T-helper 2 cell treated with Interferon-gamma antibody and Interleukin-4, amounts not matched to agents 5 μg/mL and 100 μg/mL, for 36 hours (primary cell): ENCODE data around the gene ADCY5.

Experiments used
- DNase-seq: peaks from one replicate; pipeline ENCODE4 v3.0.0; 2021; ENCODE audit warnings: low spot score
- H3K27ac Mint-ChIP-seq: one replicate; pipeline ENCODE4 v1.8.0; 2021; ENCODE audit warnings: mild to moderate bottlenecking, mixed read lengths
- H3K27me3 Mint-ChIP-seq: one replicate; pipeline ENCODE4 v1.8.0; 2021; ENCODE audit warnings: low read depth, mixed read lengths
- H3K36me3 Mint-ChIP-seq: one replicate; pipeline ENCODE4 v1.8.0; 2021; ENCODE audit warnings: low read depth, mixed read lengths
- H3K4me1 Mint-ChIP-seq: one replicate; pipeline ENCODE4 v1.8.0; 2021; ENCODE audit warnings: low read depth, mixed read lengths
- H3K4me3 Mint-ChIP-seq: one replicate; pipeline ENCODE4 v1.8.0; 2022; ENCODE audit warnings: mild to moderate bottlenecking, moderate library complexity, mixed read lengths
- H3K9me3 Mint-ChIP-seq: one replicate; pipeline ENCODE4 v1.8.0; 2021; ENCODE audit warnings: mixed read lengths

ADCY5 gene

DNA sequence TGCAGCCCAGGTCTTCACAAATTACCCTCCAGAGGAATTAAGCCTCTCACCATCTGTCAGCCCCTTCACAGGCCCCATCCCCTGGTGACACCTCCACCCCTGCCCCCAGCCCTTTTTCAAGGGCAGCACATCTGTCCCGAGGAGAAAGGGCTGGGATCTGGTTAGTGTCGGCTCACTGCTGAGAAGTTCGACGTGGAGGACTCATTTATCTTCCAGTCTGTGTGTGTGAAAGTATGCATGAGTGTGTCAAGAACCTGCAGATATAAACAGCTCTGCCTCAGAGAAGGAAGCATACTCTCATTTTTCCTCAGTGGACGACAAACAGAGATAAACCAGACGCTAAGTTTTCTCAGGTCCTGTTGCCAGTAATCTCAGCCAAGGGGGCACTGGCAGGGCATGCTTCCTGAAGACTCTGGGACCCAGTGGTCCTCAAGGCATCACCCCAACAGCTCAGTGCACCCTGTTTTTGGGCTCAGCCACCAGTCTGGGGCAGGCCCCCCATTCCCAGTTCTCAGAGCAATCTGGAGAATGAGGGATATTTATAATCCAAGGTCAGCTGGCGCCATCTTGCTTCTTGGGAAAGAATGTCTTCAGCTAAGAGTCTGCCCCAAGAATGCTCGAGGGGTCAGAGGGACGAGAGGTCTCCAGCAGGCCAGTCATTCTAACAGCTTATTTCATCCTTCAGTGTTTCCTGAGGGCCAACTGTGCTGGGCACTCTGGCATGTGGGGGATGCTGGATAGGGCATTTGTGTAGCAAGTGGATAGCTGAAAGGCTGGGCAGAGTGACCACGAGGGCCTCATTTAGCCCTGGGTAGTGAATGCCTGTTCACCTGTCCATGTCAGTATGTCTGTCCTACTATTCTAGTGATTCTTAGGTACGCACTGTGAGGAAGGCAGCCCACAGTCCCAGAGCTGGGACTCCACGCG lies 73.6 kb downstream of the ADCY5 start:
- DNase-seq = no peak
- peaks cover 6% of the 10 kb centered on the region for H3K27me3 Mint-ChIP-seq
- no peaks in the 10 kb centered on the region for H3K4me1 Mint-ChIP-seq
- no peaks in the 10 kb centered on the region for H3K9me3 Mint-ChIP-seq
- no peak overlapping the region for H3K27ac Mint-ChIP-seq
- H3K4me3 Mint-ChIP-seq = no peak overlapping the region
- no peaks in the 10 kb centered on the region for H3K36me3 Mint-ChIP-seq

- DNase-seq = no peak
- Mint-ChIP-seq H3K36me3 (no peaks in the 10 kb centered on the region), H3K27ac (no peak overlapping the region), H3K4me3 (no peak overlapping the region), H3K4me1 (no peaks in the 10 kb centered on the region), H3K9me3 (no peaks in the 10 kb centered on the region), H3K27me3 (peaks cover 6% of the 10 kb centered on the region)
These were observed 74.9 kb downstream of the ADCY5 start for GRCh38 chr3:123374016-123374415.

DNA sequence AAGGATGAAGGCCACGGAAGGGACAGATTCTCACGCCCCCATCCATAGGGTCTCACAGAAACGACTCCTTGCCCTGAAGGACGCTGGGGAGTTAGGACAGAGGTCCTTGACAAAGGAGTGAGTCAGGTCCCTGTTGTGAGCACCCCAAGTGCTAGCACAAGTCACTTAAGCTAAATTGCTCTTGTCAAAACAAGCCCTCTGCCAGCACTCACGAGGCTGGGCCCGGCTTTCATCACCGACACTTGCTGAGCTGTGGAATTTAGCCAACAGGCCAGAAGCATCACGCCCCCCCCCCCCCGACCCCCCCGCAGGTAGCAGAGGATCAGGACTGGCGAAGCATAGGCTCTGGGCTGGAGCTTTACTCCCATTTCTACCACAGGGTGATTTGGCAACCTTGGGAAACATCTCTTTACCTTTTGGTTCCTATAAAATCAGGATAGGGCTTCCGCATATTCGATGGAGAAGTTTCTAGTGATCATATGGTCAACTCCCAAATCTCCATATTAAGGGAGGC lies 75.4 kb downstream of the ADCY5 start:
- H3K27me3 Mint-ChIP-seq = peaks cover 6% of the 10 kb centered on the region
- no peaks in the 10 kb centered on the region for H3K36me3 Mint-ChIP-seq
- H3K27ac Mint-ChIP-seq = no peak overlapping the region
- no peaks in the 10 kb centered on the region for H3K4me1 Mint-ChIP-seq
- DNase-seq = no peak
- no peak overlapping the region for H3K4me3 Mint-ChIP-seq
- H3K9me3 Mint-ChIP-seq = no peaks in the 10 kb centered on the region

- peaks cover 6% of the 10 kb centered on the region for H3K27me3 Mint-ChIP-seq
- H3K9me3 Mint-ChIP-seq = no peaks in the 10 kb centered on the region
- H3K4me1 Mint-ChIP-seq = no peaks in the 10 kb centered on the region
- H3K4me3 Mint-ChIP-seq = no peak overlapping the region
- DNase-seq = no peak
- H3K27ac Mint-ChIP-seq = no peak overlapping the region
- no peaks in the 10 kb centered on the region for H3K36me3 Mint-ChIP-seq
These were observed 76.0 kb downstream of the ADCY5 start for GRCh38 chr3:123372686-123373473.

DNA sequence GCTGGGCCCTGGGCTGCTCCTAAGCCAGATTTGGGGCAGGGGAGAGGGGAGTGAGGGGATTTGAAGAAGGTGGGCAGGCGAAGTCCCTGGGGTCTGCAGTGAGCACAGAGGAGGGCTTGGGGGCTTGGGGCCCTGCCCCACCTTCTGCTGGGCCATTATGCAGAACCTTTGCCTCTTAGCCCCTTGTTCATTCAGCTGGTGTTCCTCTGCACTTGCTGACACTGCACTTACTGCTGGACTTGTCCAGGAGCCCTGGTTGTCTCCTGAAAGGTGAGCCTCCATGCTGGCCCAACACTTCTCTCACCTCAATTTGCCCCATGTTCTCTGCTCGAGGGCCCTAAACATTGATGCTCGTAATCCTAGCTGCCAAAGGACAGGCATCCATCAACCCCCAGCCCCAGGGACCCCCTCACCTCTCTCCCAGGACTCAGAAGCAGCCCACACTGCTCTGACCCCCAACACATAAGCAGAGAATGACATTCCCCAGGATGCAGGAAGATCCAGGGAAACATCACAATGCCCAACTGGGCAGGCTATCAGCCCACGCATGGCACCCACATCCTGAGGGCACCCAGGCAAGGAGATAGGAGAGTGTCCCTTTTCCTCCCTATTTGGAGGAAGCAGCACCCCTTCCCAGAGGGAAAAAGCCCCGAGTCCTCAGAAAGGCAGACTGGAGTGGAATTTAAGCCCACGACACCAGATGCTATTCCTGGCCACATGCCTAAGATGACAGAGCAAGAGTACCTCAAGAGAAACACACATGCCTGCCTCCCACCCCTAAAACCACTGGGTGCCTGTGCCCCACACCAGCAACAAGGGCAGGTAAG lies 76.8 kb downstream of the ADCY5 start:
- no peak for DNase-seq
- no peak overlapping the region for H3K4me3 Mint-ChIP-seq
- peaks cover 2% of the 10 kb centered on the region for H3K27me3 Mint-ChIP-seq
- H3K9me3 Mint-ChIP-seq = no peaks in the 10 kb centered on the region
- H3K27ac Mint-ChIP-seq = no peak overlapping the region
- H3K36me3 Mint-ChIP-seq = no peaks in the 10 kb centered on the region
- no peaks in the 10 kb centered on the region for H3K4me1 Mint-ChIP-seq

DNA sequence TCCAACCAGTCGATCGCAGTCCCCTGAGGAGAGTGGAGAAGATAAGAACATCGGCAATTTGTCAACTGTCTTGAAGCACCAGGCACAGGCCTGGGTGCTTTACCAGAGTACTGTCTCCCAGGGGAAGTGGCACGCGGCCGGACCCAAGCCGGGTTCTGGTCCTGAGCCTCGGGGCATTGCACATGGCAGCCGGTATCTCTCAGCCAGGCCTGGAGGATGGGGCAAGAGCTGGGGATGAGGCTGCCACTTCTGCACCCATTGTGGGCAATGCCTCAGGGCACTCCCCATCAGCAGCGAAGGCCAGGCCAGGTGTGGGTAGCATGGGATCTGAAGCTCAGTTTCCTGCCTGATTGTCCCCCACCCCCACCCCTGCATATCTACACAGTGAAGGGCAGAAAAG lies 77.5 kb downstream of the ADCY5 start:
- Mint-ChIP-seq H3K4me3 (no peak overlapping the region), H3K9me3 (no peaks in the 10 kb centered on the region), H3K36me3 (no peaks in the 10 kb centered on the region), H3K27me3 (peaks cover 2% of the 10 kb centered on the region), H3K4me1 (no peaks in the 10 kb centered on the region), H3K27ac (no peak overlapping the region)
- DNase-seq = no peak

GRCh38 chr3:123370819-123371218 lies 78.1 kb downstream of the ADCY5 start:
- no peaks in the 10 kb centered on the region for H3K9me3 Mint-ChIP-seq
- H3K27me3 Mint-ChIP-seq = peaks cover 2% of the 10 kb centered on the region
- no peak for DNase-seq
- H3K27ac Mint-ChIP-seq = no peak overlapping the region
- no peaks in the 10 kb centered on the region for H3K36me3 Mint-ChIP-seq
- H3K4me3 Mint-ChIP-seq = no peak overlapping the region
- no peaks in the 10 kb centered on the region for H3K4me1 Mint-ChIP-seq

- DNase-seq = no peak
- Mint-ChIP-seq H3K4me3 (no peak overlapping the region), H3K9me3 (no peaks in the 10 kb centered on the region), H3K4me1 (no peaks in the 10 kb centered on the region), H3K27me3 (peaks cover 5% of the 10 kb centered on the region), H3K36me3 (no peaks in the 10 kb centered on the region), H3K27ac (no peak overlapping the region)
These were observed 79.8 kb downstream of the ADCY5 start for GRCh38 chr3:123369085-123369484.

DNA sequence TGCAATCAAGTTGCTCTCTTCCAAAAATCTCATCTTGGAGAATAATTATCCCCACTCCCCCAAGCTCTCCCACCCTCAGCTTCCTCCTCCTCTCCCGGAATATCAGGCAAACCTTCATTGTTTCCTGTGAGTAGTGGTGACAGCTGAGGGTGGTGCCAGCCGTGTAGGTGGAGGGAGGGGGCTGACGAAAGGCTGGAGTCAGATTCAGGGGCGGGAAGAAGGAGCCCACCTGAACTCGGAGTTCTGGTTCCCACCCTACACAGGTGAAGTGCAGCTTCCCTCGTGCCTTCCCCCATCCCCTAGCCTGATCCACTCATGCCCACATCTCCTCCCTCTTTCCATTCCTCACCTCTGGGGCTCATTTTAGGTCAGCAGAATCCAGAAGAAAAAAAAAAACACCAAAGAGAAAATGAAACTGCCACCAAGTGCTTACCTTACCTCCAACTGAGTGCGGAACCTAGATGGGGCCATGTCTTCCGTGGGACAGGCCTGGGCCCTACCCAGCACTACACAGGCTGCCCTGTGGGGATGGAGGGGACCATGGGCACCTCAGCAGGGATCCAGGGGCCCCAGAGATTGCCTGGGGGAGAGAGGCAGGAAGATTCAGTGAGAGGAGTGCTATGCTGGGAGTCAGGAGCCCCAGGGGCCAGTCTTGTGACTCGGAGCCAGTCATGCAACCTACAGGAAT lies 81.3 kb downstream of the ADCY5 start:
- Mint-ChIP-seq H3K4me1 (no peaks in the 10 kb centered on the region), H3K36me3 (no peaks in the 10 kb centered on the region), H3K27ac (no peak overlapping the region), H3K4me3 (no peak overlapping the region), H3K9me3 (no peaks in the 10 kb centered on the region), H3K27me3 (peaks cover 4% of the 10 kb centered on the region)
- no peak for DNase-seq

DNA sequence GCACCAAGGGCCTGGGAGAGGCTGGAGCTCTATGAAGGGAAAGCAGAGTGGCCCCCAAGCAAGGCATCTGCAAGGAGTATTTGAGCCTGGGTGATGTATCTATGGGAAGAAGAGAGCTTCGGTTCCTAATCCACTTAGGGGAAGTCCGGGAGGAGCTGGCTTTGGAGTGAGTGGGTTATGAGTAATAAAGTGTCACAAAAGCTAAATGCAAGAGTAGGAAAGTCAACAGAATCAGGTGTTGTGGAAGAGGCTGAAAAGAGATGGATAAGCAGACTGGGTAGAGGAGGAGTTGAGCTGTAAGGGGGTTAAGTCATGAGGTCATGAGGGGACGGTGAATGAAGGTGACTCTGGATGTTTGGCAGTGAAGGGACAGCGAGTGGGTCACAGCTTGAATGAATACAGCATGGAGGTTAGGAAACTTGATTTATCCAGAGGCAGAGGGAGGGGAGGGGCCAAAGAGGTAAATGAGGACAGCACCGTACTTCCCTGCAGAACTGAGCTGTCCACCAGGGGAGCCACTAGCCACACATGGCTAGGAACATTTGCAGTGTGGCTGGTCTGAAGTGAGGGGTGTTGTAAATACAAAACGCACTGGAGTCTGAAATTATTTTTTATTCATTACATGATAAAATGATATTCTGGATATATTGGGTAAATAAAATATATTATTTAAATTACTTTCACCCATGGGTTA lies 83.3 kb downstream of the ADCY5 start:
- peaks cover 8% of the 10 kb centered on the region for H3K27me3 Mint-ChIP-seq
- H3K36me3 Mint-ChIP-seq = no peaks in the 10 kb centered on the region
- no peaks in the 10 kb centered on the region for H3K9me3 Mint-ChIP-seq
- DNase-seq = no peak
- H3K4me1 Mint-ChIP-seq = no peaks in the 10 kb centered on the region
- H3K4me3 Mint-ChIP-seq = no peak overlapping the region
- no peak overlapping the region for H3K27ac Mint-ChIP-seq

DNA sequence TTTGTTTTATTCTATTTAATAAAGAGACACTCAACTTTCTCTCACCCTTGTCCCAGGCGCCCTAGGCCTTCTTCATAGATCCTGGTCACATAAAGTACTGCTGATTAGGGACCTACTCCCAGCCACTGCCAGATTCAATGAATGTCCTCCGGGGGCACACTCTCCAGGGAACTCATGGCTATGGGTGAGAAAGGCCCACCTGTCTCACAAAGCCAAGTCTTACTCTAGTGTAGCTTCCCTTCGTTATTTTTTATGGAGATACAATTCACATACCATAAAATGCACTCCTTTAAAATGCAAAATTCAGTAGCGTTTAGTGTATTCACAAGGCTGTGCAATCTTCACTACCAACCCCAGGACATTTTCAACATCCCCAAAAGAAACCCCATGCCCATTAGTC lies 87.8 kb downstream of the ADCY5 start:
- Mint-ChIP-seq H3K4me1 (no peaks in the 10 kb centered on the region), H3K36me3 (no peaks in the 10 kb centered on the region), H3K27ac (no peak overlapping the region), H3K9me3 (no peaks in the 10 kb centered on the region), H3K4me3 (no peak overlapping the region), H3K27me3 (peaks cover 21% of the 10 kb centered on the region)
- DNase-seq = no peak

- DNase-seq = no peak
- no peaks in the 10 kb centered on the region for H3K4me1 Mint-ChIP-seq
- H3K27ac Mint-ChIP-seq = no peak overlapping the region
- H3K27me3 Mint-ChIP-seq = peaks cover 25% of the 10 kb centered on the region
- no peaks in the 10 kb centered on the region for H3K9me3 Mint-ChIP-seq
- no peak overlapping the region for H3K4me3 Mint-ChIP-seq
- H3K36me3 Mint-ChIP-seq = no peaks in the 10 kb centered on the region
These were observed 91.6 kb downstream of the ADCY5 start for GRCh38 chr3:123357275-123357674.

DNA sequence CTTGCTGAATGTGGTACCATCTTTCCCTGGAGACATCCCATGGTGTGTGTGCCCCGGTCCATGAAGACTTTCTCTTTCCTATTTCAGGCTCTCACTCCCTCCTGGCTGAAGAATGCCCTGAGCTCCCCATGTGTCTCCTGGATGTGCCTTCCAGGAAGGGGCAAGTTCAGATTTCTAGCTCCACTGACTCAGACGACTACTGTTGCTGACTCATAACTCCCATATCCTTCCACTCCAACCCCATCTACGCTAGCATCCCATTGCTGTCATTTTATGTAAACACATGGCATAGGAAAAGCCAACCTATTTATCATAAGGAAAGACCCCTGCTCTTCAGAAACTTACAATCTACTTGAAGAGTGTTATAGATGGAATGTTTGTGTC lies 95.0 kb downstream of the ADCY5 start:
- H3K4me1 Mint-ChIP-seq = no peaks in the 10 kb centered on the region
- H3K9me3 Mint-ChIP-seq = no peaks in the 10 kb centered on the region
- peaks cover 17% of the 10 kb centered on the region for H3K27me3 Mint-ChIP-seq
- H3K4me3 Mint-ChIP-seq = no peak overlapping the region
- H3K36me3 Mint-ChIP-seq = no peaks in the 10 kb centered on the region
- no peak for DNase-seq
- H3K27ac Mint-ChIP-seq = no peak overlapping the region
